Neural crest cell (in vitro differentiated cells): Measurements from ENCODE around the gene C9orf50. TPM values are rescaled to one million over a fixed set of nuclear protein-coding genes. Genes with fewer than 3 reads are reported as not detected.

Experiments
- DNase-seq: peaks from one replicate; pipeline ENCODE4 v3.0.0; 2021; ENCODE audit warnings: low read depth, mixed read lengths, low spot score
- H3K27ac Mint-ChIP-seq: one replicate; pipeline ENCODE4 v1.8.0; 2021; ENCODE audit warnings: mild to moderate bottlenecking, mixed read lengths; ENCODE audit not compliant: unreplicated experiment
- H3K27me3 Mint-ChIP-seq: 2 replicates; pipeline ENCODE4 v1.8.0; 2021; ENCODE audit warnings: low read depth, mild to moderate bottlenecking, mixed read lengths
- H3K36me3 Mint-ChIP-seq: 2 replicates; pipeline ENCODE4 v1.8.0; 2021; ENCODE audit warnings: low read depth, mild to moderate bottlenecking, mixed read lengths
- H3K4me1 Mint-ChIP-seq: 2 replicates; pipeline ENCODE4 v1.8.0; 2021; ENCODE audit warnings: mixed read lengths
- H3K4me3 Mint-ChIP-seq: one replicate; pipeline ENCODE4 v1.8.0; 2021; ENCODE audit warnings: mild to moderate bottlenecking, mixed read lengths
- H3K9me3 Mint-ChIP-seq: 2 replicates; pipeline ENCODE4 v1.8.0; 2021; ENCODE audit warnings: mixed read lengths
- CTCF ChIP-seq: fragments of 200-600 bp; sonication (generic); conservative IDR thresholded peaks from 2 replicates; pipeline ENCODE4 v1.5.0; 2021; ENCODE audit warnings: antibody characterized with exemption, mild to moderate bottlenecking
- total RNA-seq: library from RNA; stranded (reverse); gene quantifications from 2 replicates; pipeline ENCODE4 v1.2.1, GENCODE V29; 2021

The C9orf50 gene
- total RNA-seq, 1 donor from 2014 or later, result 0.26 TPM

GRCh38 chr9:129574911-129575585 is 45.9 kb downstream of the C9orf50 start:
- TF ChIP-seq CTCF, result no peak
- H3K27me3 Mint-ChIP-seq, result no peaks in the 10 kb centered on the region
- no peak overlapping the region for H3K4me3 Mint-ChIP-seq
- no peak for DNase-seq
- no peaks in the 10 kb centered on the region for H3K9me3 Mint-ChIP-seq
- H3K27ac Mint-ChIP-seq, result no peak overlapping the region
- peaks cover 43% of the 10 kb centered on the region for H3K4me1 Mint-ChIP-seq
- H3K36me3 Mint-ChIP-seq, result no peaks in the 10 kb centered on the region

GRCh38 chr9:129573977-129574376 is 46.9 kb downstream of the C9orf50 start:
- Mint-ChIP-seq H3K27ac (no peak overlapping the region), H3K4me3 (no peak overlapping the region), H3K4me1 (peaks cover 47% of the 10 kb centered on the region), H3K36me3 (no peaks in the 10 kb centered on the region), H3K9me3 (no peaks in the 10 kb centered on the region), H3K27me3 (no peaks in the 10 kb centered on the region)
- no peak for DNase-seq
- TF ChIP-seq CTCF, result no peak

GRCh38 chr9:129572517-129572916 is 48.4 kb downstream of the C9orf50 start:
- Mint-ChIP-seq H3K27me3 (no peaks in the 10 kb centered on the region), H3K27ac (no peak overlapping the region), H3K9me3 (no peaks in the 10 kb centered on the region), H3K36me3 (no peaks in the 10 kb centered on the region), H3K4me3 (no peak overlapping the region), H3K4me1 (peaks cover 48% of the 10 kb centered on the region)
- DNase-seq, result no peak
- TF ChIP-seq CTCF, result no peak

GRCh38 chr9:129572052-129572425 is 48.9 kb downstream of the C9orf50 start:
- Mint-ChIP-seq H3K27ac (peak overlapping the region; percentile 47), H3K27me3 (no peaks in the 10 kb centered on the region), H3K9me3 (no peaks in the 10 kb centered on the region), H3K4me1 (peaks cover 53% of the 10 kb centered on the region), H3K4me3 (no peak overlapping the region), H3K36me3 (no peaks in the 10 kb centered on the region)
- DNase-seq, result no peak
- TF ChIP-seq CTCF, result no peak

- H3K4me3 Mint-ChIP-seq, result peak overlapping the region; percentile 44
- H3K27ac Mint-ChIP-seq, result peak overlapping the region; percentile 47
Measured at GRCh38 chr9:129571298-129572051, 49.4 kb downstream of the C9orf50 start.

More at GRCh38 chr9:129571298-129572051, 49.4 kb downstream of the C9orf50 start:
- Mint-ChIP-seq H3K27me3 (no peaks in the 10 kb centered on the region), H3K36me3 (no peaks in the 10 kb centered on the region), H3K9me3 (no peaks in the 10 kb centered on the region), H3K4me1 (peaks cover 56% of the 10 kb centered on the region)
- no peak for DNase-seq
- no peak for TF ChIP-seq CTCF
